GM21786 (cell line): ENCODE measurements around the gene ANKFN1.

ENCODE experiments used
- ATAC-seq: cut with Tn5 transposase; IDR thresholded peaks from one replicate; pipeline ENCODE4 v1.9.1; 2021; ENCODE audit not compliant: unreplicated experiment

The ANKFN1 gene

GRCh38 chr17:56176091-56176490 is 22.8 kb downstream of the ANKFN1 start:
- ATAC-seq: no peak

GRCh38 chr17:56177361-56177760 is 24.1 kb downstream of the ANKFN1 start:
- ATAC-seq: no peak

GRCh38 chr17:56178203-56178602 is 24.9 kb downstream of the ANKFN1 start:
- no peak for ATAC-seq

- ATAC-seq: no peak
Observed at GRCh38 chr17:56182081-56182480, 28.8 kb downstream of the ANKFN1 start.

GRCh38 chr17:56184650-56185049 is 31.4 kb downstream of the ANKFN1 start:
- ATAC-seq: no peak

GRCh38 chr17:56185491-56186221 is 32.4 kb downstream of the ANKFN1 start:
- ATAC-seq: no peak

- ATAC-seq: no peak
Observed at GRCh38 chr17:56186222-56186786, 33.0 kb downstream of the ANKFN1 start.

- ATAC-seq: no peak
Observed at GRCh38 chr17:56203430-56203829, 50.2 kb downstream of the ANKFN1 start.

GRCh38 chr17:56206351-56206750 is 53.1 kb downstream of the ANKFN1 start:
- no peak for ATAC-seq

- no peak for ATAC-seq
Observed at GRCh38 chr17:56213031-56213430, 59.8 kb downstream of the ANKFN1 start.

GRCh38 chr17:56217921-56218320 is 64.6 kb downstream of the ANKFN1 start:
- no peak for ATAC-seq

GRCh38 chr17:56222255-56222654 is 69.0 kb downstream of the ANKFN1 start:
- no peak for ATAC-seq

- no peak for ATAC-seq
Observed at GRCh38 chr17:56230660-56231059, 77.4 kb downstream of the ANKFN1 start.

- ATAC-seq: no peak
Observed at GRCh38 chr17:56231252-56231651, 78.0 kb downstream of the ANKFN1 start.

GRCh38 chr17:56231693-56232092 is 78.4 kb downstream of the ANKFN1 start:
- no peak for ATAC-seq

- ATAC-seq: no peak
Observed at GRCh38 chr17:56244268-56244890, 91.1 kb downstream of the ANKFN1 start.

GRCh38 chr17:56247816-56248215 is 94.5 kb downstream of the ANKFN1 start:
- no peak for ATAC-seq

GRCh38 chr17:56257075-56257474 is 103.8 kb downstream of the ANKFN1 start:
- no peak for ATAC-seq

- ATAC-seq: no peak
Observed at GRCh38 chr17:56260376-56261002, 107.2 kb downstream of the ANKFN1 start.

- no peak for ATAC-seq
Observed at GRCh38 chr17:56262803-56263202, 109.5 kb downstream of the ANKFN1 start.

GRCh38 chr17:56269556-56270389 is 116.5 kb downstream of the ANKFN1 start:
- ATAC-seq: no peak
